HAP-1 (cell line): Measurements from ENCODE around the gene KIF12.

Experiments
- DNase-seq, 2 experiments: peaks; one replicate each; pipeline ENCODE4 v3.0.0-alpha.2; 2016 to 2020; ENCODE audit warnings: low spot score in 2 of 2
- H3K27me3 ChIP-seq: fragments of 250-450 bp; sonication (Bioruptor Pico); 2 replicates; pipeline ENCODE4 v1.5.1; 2020; ENCODE audit warnings: low read depth, mild to moderate bottlenecking, moderate library complexity
- H3K36me3 ChIP-seq: fragments of 250-450 bp; sonication (Bioruptor Pico); replicated peaks from 2 replicates; pipeline ENCODE4 v1.5.1; 2020; ENCODE audit warnings: mild to moderate bottlenecking
- H3K4me1 ChIP-seq: fragments of 250-450 bp; sonication (Bioruptor Pico); 2 replicates; pipeline ENCODE4 v1.5.1; 2020; ENCODE audit warnings: mild to moderate bottlenecking
- H3K4me3 ChIP-seq: fragments of 250-450 bp; sonication (Bioruptor Pico); 2 replicates; pipeline ENCODE4 v1.5.1; 2020; ENCODE audit warnings: mild to moderate bottlenecking, moderate library complexity
- H3K9me3 ChIP-seq: fragments of 250-450 bp; sonication (Bioruptor Pico); 2 replicates; pipeline ENCODE4 v1.5.1; 2020; ENCODE audit warnings: mild to moderate bottlenecking, moderate library complexity
- in situ Hi-C: fragments of 300-500 bp; cut with MboI; formaldehyde crosslinking; loops from 3 replicates; pipeline ENCODE4 v1.14.3; 2020; ENCODE audit warnings: low sequenced_read_pairs, inconsistent platforms, mixed read lengths

KIF12 gene

DNA sequence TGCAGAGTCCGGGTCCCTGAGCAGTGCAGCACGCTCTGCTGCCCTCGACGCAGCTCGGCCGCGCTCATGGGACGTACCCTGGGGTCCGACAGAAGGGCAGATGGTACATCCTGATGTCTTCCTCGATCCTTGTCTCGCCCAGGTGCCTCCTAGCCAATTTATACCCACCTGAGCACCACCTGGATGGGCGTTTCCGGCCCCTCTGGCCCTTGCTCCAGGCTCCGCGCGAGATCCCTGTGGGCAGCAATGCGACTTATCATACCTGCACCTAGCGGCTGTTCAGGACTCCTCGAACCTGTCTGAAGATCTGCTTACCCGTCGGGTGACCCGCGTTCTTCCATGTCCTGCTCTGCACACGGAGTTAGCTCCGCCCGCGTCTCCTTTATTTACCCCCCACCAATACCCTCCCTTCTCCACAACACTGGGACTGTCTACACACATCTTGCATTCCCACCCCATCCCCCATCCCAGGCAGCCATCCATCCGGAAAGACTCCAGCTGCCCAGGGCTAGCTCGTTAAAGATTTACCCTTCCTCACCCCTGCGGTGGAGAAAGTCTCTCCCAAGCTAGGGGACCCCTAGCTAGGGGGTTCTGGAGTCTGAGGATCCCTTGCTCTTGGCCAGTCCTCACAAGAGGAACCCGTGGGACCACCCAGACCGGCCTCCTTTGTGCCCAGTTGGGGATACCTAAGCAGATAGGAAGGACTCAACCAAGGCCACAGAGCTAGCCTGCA lies at the start of gene KIF12:
Gene KIF12, minus strand, starts transcription at position 357 of the 733 bp plus-strand sequence. Its CDS starts 16 bp downstream, at position 341.
- Histone ChIP-seq H3K36me3 (no peaks in the 10 kb centered on the region), H3K27me3 (peaks cover 7% of the 10 kb centered on the region), H3K4me3 (peak within 1 kb of the TSS; percentile 36), H3K4me1 (peaks cover 3% of the 10 kb centered on the region; the same call in 1 of the 2 replicates), H3K9me3 (0 out of 2 replicates have a peak, but pooled peaks cover 4% of the 10 kb centered on the region)
- in situ Hi-C loops = loop anchor here (10.0 kb wide), 1 partner anchor 186 kb away; no protein-coding TSS in a partner anchor
- no peak for DNase-seq

DNA sequence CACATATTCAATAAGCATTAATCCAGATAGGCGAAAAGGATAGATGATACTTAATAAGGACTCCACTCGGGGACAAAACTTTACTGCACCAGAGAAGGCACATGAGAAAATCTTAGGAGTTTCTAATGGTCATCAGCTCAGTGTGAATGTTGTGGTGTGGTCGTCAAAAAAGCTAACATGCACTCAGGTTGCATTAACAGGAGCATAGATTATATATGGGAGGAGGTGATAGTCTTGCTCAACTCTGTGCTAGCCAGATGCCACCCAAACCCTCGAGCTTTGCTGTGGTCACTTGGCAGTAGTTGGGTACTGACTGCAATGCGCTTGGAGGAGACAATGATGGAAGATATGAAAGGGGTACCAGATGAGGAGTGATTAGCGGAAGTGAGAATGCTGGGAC lies 47.6 kb upstream of the KIF12 start:
- in situ Hi-C loops = no loop called here
- Histone ChIP-seq H3K4me3 (no peak overlapping the region), H3K36me3 (no peaks in the 10 kb centered on the region), H3K9me3 (no peaks in the 10 kb centered on the region), H3K27me3 (peaks cover 28% of the 10 kb centered on the region), H3K4me1 (no peaks in the 10 kb centered on the region)
- DNase-seq = no peak

DNA sequence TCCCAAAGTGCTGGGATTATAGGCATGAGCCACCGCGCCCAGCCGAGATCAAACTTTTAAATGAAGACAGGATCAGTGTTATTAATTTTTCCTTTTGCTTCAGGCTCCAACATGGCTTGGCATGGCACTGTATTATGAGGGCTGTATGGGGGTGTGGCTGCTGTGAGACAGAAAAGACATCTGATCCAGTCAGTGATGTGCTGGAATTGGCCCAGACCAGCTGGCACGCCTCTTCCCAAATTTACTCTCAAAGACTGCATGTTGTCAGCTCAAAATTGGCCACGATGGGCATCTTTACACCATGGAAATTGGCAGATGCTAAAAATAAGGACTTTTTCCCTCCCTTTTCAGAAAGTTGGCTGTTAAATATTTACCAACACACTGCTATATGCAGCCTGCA lies 44.1 kb upstream of the KIF12 start:
- Histone ChIP-seq H3K27me3 (peaks cover 51% of the 10 kb centered on the region), H3K4me3 (no peak overlapping the region), H3K36me3 (no peaks in the 10 kb centered on the region), H3K4me1 (no peaks in the 10 kb centered on the region), H3K9me3 (no peaks in the 10 kb centered on the region)
- no peak for DNase-seq
- in situ Hi-C loops = no loop called here

DNA sequence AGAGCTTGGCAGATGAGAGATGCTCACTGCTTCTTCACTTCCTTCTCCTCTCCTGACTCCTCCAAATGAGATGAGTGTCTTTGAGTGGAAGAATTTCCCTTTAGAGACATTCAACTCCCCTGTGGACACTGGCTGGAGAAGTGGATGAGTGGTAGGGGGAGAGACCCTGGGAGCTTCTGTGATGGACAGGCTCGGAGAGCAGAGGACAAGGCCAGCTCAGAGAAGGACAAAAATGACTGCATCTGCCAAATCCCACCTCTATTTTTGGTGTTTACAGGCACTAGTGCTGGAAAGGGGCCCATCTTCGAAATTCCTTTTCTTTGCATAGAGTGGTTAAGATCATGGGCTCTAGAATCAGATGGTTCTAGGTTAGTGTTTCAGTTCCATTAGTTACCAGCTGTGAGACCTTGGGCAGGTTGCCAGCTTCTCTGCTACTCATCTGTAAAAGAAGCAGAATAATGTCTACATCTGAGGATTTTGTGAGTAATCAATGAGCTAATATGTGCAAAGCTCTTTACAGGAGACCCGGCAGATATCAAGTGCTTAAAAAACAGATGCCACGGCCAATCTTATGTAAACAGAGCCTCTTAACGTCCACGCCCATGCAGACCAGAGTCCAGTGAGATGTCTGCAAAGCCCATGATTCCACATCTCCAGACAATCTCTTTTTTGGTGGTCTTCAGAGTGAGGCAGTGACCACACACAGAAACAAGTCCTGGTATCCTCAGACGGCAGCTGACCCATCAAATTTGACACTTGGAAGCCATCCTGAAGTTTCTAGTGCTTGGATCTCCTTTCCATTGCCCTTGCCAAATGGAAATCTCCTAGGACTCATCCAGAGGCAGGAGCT lies 42.7 kb upstream of the KIF12 start:
- Histone ChIP-seq H3K9me3 (no peaks in the 10 kb centered on the region), H3K27me3 (peaks cover 51% of the 10 kb centered on the region), H3K36me3 (no peaks in the 10 kb centered on the region), H3K4me3 (no peak overlapping the region), H3K4me1 (no peaks in the 10 kb centered on the region)
- no peak for DNase-seq
- in situ Hi-C loops = no loop called here

DNA sequence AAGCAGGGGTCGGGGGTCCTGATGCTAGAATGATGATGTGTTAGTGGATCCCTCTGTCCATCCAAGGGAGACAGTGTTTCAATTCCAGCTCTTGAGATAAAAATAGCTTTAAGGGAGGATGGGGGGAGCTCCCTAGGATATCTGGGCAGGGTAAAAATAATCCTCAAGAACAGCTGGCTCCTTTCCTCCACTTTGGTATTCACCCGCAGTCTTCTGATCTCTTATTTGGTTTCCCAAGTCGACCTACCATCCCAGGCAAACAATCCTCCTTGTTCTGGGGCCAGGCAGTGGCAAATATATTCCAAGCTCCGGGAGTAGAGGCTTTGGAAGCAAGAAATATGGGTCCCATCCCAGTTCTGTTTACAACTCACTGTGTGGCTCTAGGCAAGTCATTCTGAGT lies 41.8 kb upstream of the KIF12 start:
- in situ Hi-C loops = no loop called here
- Histone ChIP-seq H3K9me3 (no peaks in the 10 kb centered on the region), H3K4me1 (no peaks in the 10 kb centered on the region), H3K27me3 (peaks cover 46% of the 10 kb centered on the region), H3K4me3 (no peak overlapping the region), H3K36me3 (no peaks in the 10 kb centered on the region)
- DNase-seq = no peak

DNA sequence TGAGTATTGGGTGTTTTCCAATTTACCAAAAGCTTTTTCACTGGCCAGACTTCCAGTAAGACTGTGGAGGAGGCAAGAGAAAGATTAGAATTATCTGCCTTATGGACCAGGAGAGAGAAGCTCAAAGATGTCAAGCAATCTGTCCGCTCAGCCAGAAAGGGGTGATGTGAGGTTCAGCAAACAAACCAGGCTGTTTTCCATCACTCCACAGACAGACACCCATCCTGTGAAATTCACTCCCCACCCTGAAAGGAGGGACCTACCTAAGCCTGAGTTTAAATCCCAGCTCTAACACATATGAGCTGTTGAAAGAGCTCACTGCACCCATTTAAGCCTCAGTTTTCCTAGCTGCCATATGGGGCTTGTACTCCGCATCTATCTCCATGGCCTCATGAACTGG lies 41.3 kb upstream of the KIF12 start:
- in situ Hi-C loops = no loop called here
- H3K36me3 ChIP-seq = no peaks in the 10 kb centered on the region
- no peak overlapping the region for H3K4me3 ChIP-seq
- no peaks in the 10 kb centered on the region for H3K9me3 ChIP-seq
- H3K4me1 ChIP-seq = no peaks in the 10 kb centered on the region
- no peak for DNase-seq
- peaks cover 42% of the 10 kb centered on the region for H3K27me3 ChIP-seq

DNA sequence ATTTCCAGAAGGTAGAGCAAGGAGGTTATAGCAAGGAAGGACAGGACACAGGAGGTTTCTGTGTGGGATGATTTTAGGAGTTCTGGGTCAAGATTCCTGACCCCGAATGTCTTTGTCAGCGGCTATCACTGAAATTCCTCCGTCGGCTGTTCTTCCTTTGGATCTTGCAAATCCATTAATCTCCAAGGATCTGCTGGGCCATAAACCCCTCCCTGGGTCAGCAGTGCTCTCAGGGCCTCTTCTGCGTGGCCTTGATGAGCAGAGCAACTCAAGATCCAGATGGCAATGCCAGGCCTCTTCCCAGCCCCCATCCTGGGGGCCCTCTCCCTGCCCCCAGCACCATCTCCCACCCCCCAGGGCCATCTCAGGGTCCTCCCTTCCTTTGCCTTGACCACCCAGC lies 40.0 kb upstream of the KIF12 start:
- H3K9me3 ChIP-seq = no peaks in the 10 kb centered on the region
- H3K36me3 ChIP-seq = no peaks in the 10 kb centered on the region
- in situ Hi-C loops = no loop called here
- H3K27me3 ChIP-seq = peaks cover 36% of the 10 kb centered on the region
- DNase-seq = no peak
- H3K4me3 ChIP-seq = no peak overlapping the region
- H3K4me1 ChIP-seq = no peaks in the 10 kb centered on the region

DNA sequence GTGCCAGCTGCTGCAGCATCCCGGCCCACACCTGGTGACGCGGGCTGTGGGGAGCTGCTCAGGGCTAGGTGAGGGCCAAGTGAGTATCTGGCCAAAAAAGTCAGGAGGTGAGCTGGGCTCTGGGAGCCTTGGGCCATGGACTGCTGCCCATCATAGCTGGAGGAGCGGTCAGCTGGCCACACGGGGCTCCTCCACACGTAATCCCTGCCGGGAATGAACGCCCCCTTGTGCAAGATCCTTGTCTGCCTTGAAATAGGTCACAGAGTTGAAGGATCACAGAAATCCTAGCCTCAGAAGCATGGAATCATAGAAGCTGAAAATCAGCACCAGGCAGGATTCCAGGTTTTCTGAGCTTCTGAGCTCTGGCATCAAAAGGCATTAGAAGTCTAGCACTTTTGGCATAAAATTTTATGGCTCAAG lies 39.5 kb upstream of the KIF12 start:
- H3K36me3 ChIP-seq = no peaks in the 10 kb centered on the region
- DNase-seq = no peak
- in situ Hi-C loops = no loop called here
- H3K4me1 ChIP-seq = no peaks in the 10 kb centered on the region
- no peaks in the 10 kb centered on the region for H3K9me3 ChIP-seq
- H3K27me3 ChIP-seq = peaks cover 32% of the 10 kb centered on the region
- H3K4me3 ChIP-seq = no peak overlapping the region

DNA sequence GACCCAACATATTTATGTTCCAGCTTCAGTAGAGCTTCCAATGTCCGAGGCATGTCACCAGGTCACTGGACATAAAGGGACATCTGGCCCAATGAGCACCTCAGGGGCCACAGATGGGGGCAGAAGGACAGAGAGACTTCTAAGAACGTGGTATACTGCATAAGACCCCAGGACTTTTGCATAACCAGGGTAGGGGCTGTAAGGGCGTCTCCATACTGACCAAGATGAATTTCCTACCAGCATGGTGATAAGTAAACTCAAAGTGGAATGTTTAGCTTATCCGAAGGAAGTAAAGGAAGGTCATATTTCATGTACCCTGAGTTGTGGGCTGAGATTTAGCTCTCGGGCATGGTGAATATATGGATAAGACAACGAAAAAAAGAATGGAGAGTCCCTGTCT lies 38.7 kb upstream of the KIF12 start:
- peaks cover 32% of the 10 kb centered on the region for H3K27me3 ChIP-seq
- in situ Hi-C loops = no loop called here

DNA sequence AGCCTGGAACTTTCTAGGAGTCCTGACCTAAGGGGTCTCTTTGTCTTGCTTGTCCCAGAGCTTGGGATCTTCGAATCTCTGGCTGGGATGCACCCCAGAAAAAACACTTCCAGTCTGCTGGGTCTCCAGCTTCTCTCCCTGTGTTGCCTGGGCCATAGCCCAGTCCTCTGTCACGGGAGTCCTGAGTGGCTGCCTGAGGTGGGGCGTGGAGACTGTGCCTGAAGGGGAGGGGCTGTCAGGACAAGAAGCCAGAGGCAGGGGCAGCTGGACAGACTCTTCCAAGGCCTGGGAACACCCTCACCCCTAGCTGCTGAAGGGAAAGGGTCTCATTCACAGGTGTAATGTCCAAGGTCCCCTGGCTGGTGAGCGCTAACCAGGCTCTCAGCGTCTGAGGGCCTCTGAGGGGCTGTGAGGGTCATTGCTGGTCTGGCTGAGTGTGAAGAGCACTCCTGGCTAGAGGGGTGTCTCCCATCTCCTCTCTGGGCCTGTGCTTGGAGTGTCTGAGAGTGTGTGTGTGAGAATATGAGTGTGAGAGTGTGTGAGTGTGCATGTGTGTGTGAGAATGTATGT lies 35.8 kb upstream of the KIF12 start:
- in situ Hi-C loops = no loop called here
- Histone ChIP-seq H3K4me3 (no peak overlapping the region), H3K36me3 (no peaks in the 10 kb centered on the region), H3K27me3 (peaks cover 5% of the 10 kb centered on the region; the same call in 1 of the 2 replicates), H3K9me3 (no peaks in the 10 kb centered on the region), H3K4me1 (peaks cover 8% of the 10 kb centered on the region)
- no peak for DNase-seq

More for the DNA sequence above, 38.7 kb upstream of the KIF12 start:
- no peaks in the 10 kb centered on the region for H3K4me1 ChIP-seq
- H3K36me3 ChIP-seq = no peaks in the 10 kb centered on the region
- no peaks in the 10 kb centered on the region for H3K9me3 ChIP-seq
- DNase-seq = no peak
- H3K4me3 ChIP-seq = no peak overlapping the region

DNA sequence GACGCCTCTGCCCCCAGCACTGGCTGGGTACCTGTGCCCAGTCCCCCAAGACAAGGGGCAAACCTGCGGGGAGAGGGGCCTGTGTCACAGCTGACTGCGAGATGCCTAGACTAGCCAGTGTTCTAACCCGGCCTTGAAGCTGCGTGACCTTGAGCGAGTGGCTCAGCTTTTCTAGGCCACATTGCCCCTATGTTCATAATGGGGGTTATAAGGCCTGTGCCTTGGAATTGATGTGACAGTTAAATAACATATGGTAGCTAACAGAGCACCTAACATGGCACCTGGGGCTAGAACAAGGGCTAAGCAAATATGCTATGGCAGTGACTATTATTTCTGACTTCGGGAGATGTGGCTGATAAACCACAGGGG lies 33.4 kb upstream of the KIF12 start:
- no peaks in the 10 kb centered on the region for H3K36me3 ChIP-seq
- no peaks in the 10 kb centered on the region for H3K9me3 ChIP-seq
- no peak for DNase-seq
- no peak overlapping the region for H3K4me3 ChIP-seq
- in situ Hi-C loops = no loop called here
- H3K4me1 ChIP-seq = peaks cover 8% of the 10 kb centered on the region
- H3K27me3 ChIP-seq = no peaks in the 10 kb centered on the region

DNA sequence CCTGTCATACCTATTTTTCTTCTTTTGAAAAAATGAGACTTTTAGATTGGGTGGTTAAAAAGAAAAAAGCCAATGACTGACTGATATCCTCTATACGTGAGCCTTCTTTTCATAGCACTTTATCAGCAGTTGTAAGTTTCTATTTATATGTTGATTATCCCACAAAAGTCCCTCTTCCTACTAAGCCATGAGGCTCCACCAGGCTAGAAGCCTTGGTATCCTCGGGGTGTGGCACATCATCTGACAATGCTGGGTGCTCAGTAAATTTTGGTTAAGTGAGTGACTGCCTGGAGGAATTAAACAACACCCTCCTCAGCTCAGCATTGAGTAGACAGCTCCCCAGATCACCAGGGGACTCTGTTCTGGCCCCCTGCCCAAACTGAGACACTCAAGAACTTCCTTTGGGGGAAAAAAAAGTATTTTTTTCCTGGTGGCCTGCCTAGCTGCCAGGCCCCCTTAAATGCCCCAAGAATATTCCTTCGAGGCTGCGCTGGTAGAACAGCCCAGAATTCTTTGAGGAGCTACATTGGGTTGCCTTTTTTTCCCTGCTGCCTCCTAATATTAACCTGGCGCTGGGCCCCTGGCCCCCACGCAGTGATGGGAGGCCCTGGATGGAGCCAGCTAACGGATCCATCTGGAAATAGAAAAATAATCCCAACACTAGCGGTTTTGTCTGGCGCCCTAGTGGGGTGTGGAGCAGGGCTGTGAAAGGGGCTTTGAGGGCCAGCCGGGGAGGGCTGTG lies 32.9 kb upstream of the KIF12 start:
- Histone ChIP-seq H3K4me1 (peaks cover 8% of the 10 kb centered on the region), H3K27me3 (no peaks in the 10 kb centered on the region), H3K4me3 (no peak overlapping the region), H3K36me3 (no peaks in the 10 kb centered on the region), H3K9me3 (no peaks in the 10 kb centered on the region)
- in situ Hi-C loops = no loop called here
- DNase-seq = peak; percentile 52 to 80

DNA sequence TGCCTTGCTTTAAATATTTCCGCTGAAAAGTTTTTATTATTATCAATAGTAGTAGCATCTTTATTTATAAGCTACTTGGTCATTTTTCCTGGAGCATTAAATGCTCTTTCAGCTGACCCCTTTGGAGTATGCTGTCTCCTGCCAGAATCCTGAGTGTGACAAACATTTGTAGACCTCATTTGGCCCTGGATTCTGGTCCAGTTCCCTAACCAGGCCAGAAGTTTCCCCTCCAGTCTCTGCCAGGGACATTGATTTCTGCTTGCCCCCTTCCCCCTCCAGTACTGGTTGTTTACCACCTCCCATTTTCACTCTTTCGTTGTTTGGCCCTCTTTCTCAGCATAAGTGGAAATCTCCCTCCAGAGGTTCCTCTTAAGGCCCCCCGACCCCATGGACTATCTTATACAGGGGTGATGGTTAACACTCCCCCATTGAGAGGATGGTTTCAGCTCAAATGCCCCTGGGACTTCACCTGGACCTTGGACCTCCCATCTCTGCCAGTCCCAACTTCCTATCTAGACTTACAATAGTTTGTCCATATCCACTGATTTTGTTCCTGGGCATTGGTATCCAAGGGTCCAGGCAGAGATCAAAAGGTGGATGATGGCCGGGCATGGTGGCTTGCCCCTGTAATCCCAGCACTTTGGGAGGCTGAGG lies 31.7 kb upstream of the KIF12 start:
- no peaks in the 10 kb centered on the region for H3K9me3 ChIP-seq
- H3K4me3 ChIP-seq = no peak overlapping the region
- H3K4me1 ChIP-seq = peaks cover 8% of the 10 kb centered on the region
- no peak for DNase-seq
- in situ Hi-C loops = no loop called here
- no peaks in the 10 kb centered on the region for H3K27me3 ChIP-seq
- H3K36me3 ChIP-seq = no peaks in the 10 kb centered on the region
